Activated T-helper 1 cell treated with Interleukin-2 at 50 U/mL for 16 hours (primary cell): Measurements from ENCODE around the gene RASA3.
"Not testable (repeated sequence)": the region's sequence is repeated elsewhere in the genome, so short reads cannot be mapped to it uniquely, and the experiment has no call there.

Source experiments
- DNase-seq: peaks from one replicate; pipeline ENCODE4 v3.0.0-alpha.2; 2020; ENCODE audit warnings: low read depth

The RASA3 gene

GRCh38 chr13:114112826-114113322, 19.5 kb downstream of the RASA3 start:
- DNase-seq, result no peak

DNA sequence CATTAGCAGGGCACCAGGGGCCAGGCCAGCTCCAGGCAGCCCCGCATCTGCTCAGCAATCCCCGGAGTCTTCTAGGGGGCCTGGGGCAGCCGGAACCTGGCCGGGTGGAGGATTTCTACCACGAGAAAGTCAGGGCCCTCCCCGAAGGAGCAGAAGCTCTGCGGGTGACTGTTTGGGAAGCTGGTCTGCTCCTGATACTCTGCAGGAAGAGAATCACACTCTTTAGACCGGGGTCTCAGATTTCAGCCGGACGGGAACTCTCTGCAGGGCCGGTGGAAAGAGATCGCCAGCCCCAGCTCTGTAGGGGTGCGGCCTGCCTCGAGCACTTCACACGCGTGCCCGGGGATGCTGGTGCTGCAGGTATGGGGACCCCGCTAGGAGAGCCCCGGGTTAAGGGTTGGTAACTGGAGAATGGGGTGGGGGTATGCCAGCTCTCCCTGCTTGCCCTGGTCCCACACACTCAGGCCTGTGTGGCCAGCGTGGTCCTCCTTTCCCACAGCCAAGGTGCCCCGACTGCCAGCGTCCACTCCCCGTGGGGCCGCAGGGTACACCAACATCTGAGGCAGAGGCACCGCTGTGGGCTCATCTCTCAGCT, 20.1 kb downstream of the RASA3 start:
- DNase-seq, result no peak

DNA sequence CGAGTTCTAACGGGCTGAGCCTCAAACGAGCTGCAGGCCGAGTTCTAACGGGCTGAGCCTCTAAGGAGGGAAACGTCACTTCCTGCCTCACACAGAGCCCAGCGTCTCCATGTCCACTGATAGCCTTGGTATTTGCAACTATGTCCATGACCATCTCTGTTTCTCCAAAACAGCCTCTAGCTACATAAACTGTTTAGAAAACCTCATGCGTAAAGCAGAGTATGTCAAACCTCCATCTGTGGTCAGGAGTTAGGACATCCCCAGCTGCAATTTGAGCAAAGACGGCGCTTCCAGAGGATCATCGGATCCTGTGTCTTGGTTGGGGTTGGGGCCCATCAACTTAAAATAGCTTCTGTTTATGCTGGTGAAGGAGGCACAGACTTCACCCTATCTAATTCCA, 20.8 kb downstream of the RASA3 start:
- DNase-seq, result no peak

DNA sequence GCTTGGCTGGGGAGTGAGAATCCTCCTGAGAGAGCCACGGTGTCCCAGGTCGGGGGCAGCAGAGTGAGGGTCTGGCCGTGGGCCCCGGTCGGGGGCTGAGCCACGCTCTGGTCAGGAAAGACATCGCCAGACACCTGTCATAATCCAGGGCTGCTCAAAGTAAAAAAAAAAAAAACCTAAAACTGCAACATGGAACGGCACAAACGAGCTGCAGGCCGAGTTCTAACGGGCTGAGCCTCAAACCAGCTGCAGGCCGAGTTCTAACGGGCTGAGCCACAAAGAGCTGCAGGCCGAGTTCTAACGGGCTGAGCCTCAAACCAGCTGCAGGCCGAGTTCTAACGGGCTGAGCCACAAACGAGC, 21.6 kb downstream of the RASA3 start:
- DNase-seq, result not testable (repeated sequence)

GRCh38 chr13:114110091-114110829, 22.2 kb downstream of the RASA3 start:
- DNase-seq, result peak; percentile 73

DNA sequence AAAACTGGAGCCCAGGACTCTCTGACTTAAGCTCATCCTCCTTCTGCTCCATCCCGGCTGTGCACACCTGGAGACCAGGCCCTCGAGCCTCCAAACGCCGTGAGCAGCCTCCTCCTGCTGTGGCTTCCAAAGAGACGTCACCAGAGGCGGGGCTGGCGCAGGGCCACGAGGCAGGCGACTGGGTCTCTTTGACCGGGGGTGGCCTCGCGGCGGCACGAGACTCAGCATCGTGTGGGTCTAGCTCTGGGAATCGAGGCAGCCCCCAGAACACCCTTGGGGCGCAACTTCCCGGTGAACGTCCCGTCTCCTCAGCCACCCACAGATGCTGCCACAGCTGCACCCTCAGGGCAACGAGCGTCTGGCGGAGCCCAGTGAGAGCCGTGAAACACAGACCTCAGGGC, 22.8 kb downstream of the RASA3 start:
- no peak for DNase-seq

DNA sequence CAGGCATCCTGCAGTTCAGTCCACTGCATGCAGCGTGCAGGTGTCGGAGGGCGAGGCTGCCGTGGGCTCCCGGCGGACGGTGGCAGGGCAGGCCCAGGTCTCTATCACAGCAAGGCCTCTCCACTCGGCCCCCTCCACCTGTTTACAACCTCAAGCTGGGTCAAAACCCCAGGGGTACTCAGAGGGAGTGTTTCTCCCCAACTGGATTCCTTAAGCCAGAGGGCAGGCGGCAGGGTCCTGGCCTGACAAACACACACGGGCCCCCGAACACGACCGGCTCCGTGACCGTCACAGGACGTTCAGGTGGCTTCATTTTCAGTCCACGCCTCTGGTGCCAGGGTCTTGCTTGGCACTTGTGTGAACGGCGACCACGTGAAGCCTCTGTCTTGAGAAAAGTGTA, 23.5 kb downstream of the RASA3 start:
- DNase-seq, result no peak

- DNase-seq, result no peak
Observed at GRCh38 chr13:114108141-114108761, 24.2 kb downstream of the RASA3 start.

DNA sequence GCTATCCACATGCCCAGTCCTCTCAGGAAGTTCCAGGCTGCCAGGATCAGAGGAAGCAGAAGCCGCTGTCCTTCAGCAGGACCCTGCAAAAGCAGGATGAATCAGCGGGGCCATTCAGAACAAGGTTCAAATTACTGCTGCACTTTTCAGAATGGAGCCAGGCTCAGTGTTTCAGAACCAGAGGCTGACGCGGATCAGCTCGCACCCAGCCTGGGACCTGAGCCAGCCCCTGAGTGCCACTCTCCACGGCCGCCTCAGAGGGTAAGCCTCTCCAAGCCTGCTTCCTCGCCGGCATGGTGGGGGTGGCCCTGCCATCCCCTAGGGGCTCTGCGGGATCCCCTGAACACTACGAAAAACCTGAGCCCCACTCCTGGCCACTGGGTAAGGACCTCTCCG, 24.7 kb downstream of the RASA3 start:
- DNase-seq, result no peak

GRCh38 chr13:114106991-114107685, 25.3 kb downstream of the RASA3 start:
- DNase-seq, result no peak

- DNase-seq, result no peak
Observed at GRCh38 chr13:114106526-114106925, 25.9 kb downstream of the RASA3 start.

- DNase-seq, result no peak
Observed at GRCh38 chr13:114105521-114106225, 26.8 kb downstream of the RASA3 start.

DNA sequence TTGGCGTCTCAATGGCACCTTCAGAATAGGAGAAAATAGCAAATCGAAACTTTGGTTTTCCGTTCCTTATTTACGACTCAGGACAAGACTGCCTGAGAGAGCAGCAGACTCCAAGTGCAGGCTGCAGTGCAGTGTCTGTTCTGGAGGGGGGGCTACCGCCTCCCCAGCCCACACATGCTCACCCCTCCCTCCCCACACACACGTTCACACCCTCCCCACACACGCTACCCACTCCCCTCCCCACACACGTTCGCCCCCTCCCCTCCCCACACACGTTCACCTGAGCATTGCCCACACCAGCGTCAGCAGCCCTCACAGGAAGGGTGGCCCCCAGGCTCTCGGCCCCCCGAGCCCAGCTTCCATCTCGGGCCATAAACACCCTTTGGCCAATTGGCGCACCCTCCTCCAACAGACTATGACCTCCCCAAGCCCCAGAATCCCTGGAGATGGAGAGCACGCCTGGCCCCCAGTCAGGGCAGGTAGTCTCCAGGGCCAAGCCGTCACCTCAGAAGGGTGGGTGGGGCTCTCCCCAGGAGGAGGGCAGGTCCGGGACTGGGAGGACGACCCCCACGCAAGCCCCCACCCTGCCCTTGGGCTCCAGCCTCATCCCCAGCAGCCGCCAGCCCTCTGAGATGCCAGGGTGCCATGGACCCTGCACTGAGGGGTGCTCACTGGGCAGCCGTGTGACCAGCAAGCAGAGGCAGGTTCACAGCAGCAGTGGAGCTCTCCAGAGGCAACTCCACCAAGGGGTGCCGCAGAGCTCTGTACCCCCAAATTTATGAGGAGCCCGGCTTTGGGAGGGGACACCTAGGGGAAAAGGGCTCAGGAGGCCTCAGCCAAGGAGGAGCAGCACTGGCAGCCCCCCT, 27.5 kb downstream of the RASA3 start:
- no peak for DNase-seq

- DNase-seq, result no peak
Observed at GRCh38 chr13:114103801-114104654, 28.4 kb downstream of the RASA3 start.

GRCh38 chr13:114103289-114103621, 29.2 kb downstream of the RASA3 start:
- not testable (repeated sequence) for DNase-seq

DNA sequence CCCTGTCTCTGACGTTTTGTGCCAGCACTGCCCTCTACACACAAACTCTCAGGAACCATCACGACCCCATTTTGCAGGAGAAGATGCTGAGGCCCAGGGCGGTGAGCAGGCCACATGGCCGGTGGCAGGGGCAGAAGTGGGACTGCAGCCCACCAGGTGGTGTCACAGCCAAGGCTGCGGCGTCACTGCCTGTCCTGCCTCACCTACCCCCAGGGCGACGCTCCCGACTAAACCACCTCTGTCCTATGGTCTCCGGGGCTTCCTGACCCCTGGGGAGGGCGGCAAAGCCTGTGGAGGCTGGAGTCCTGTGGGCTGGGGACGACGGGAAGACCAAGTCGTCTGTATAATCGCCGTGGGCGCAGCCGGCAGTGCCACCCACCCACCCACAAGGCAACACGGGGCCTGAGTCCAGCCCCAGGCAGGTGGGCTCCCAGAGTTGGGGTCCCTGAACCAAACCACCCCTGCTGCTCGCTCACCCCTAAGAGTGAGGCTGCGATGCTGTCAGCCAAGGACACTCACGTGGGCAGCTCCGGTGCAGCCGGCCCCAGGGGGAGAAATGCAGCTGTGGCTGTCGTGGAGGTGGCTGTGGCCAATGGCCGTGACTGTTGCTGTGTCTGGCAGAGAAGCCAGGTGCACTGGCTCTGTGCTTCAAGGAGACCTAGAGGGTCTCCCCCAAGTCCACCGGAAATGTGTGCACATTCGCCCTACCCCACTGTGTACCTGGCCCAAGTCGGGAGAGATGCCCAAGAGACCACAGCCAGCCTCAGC, 29.7 kb downstream of the RASA3 start:
- no peak for DNase-seq

GRCh38 chr13:114102131-114102520, 30.3 kb downstream of the RASA3 start:
- DNase-seq, result no peak

DNA sequence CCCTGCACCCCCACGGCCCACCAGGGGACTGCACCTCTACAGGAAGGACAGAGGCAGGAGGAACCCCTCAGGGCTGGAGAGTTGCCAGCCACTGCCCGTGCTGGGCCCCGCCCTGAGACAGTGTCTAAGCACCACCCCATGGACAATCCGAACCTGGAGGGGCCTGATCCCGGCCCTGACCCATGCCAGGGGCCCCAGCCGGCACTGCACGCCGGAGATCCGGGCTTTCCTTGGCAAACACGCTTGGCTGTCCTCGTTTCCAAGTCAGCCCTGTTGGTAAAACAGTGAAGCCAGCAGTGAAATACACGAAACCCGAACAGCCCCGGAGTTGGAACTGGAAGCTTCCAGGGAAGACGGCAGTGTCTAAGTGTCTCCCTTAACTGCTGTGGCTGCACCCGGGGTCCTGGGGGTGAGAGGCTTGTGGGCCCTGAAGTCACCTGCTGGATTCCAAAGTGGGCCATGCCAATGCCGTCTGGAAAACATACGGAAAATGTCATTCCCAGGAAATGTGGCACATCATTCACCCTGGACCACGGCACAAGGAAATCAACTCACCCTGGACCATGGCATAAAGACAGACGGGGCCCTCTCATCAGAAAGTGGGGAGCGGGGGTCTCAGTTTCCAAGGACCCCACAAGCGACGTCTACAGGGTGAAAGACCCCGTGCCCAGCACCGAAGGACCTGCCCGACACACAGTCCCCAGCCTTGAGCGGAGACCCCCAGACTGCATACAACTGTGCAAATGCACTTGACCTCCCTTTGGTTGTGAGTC, 30.9 kb downstream of the RASA3 start:
- DNase-seq, result no peak
